Activated CD4-positive, alpha-beta memory T cell treated with anti-CD3 and anti-CD28 coated beads, Interleukin-2, amount 10 ng/mL, durations not matched to agents 7 days and 5 days (primary cell): Measurements from ENCODE around the gene DPM2. TPM values are rescaled to one million over a fixed set of nuclear protein-coding genes. Genes with fewer than 3 reads are reported as not detected.

Experiments
- CTCF ChIA-PET: fragments of 350-600 bp; sonication (Branson Sonifier 250); formaldehyde crosslinking; loops from one replicate; lab custom pipeline; 2021; ENCODE audit warnings: antibody characterized with exemption, inconsistent platforms; lab: Charles Lee
- POLR2A ChIA-PET: fragments of 350-600 bp; sonication (Branson Sonifier 250); formaldehyde crosslinking; loops from one replicate; lab custom pipeline; 2021; ENCODE audit warnings: antibody characterized with exemption; lab: Charles Lee
- DNase-seq: peaks from one replicate; pipeline ENCODE4 v3.0.0-alpha.2; 2020
- H3K27ac Mint-ChIP-seq: one replicate; pipeline ENCODE4 v1.8.0; 2021; ENCODE audit warnings: mild to moderate bottlenecking, mixed read lengths
- H3K27me3 Mint-ChIP-seq: one replicate; pipeline ENCODE4 v1.8.0; 2021; ENCODE audit warnings: mixed read lengths
- H3K36me3 Mint-ChIP-seq: one replicate; pipeline ENCODE4 v1.8.0; 2021; ENCODE audit warnings: low read depth, mixed read lengths
- H3K4me1 Mint-ChIP-seq: one replicate; pipeline ENCODE4 v1.8.0; 2021; ENCODE audit warnings: mixed read lengths
- H3K4me3 Mint-ChIP-seq: one replicate; pipeline ENCODE4 v1.8.0; 2021; ENCODE audit warnings: mild to moderate bottlenecking, mixed read lengths
- H3K9me3 Mint-ChIP-seq: one replicate; pipeline ENCODE4 v1.8.0; 2021; ENCODE audit warnings: mixed read lengths
- total RNA-seq, 2 experiments: library from RNA; stranded (reverse); gene quantifications; one replicate each; pipeline ENCODE4 v1.2.3, GENCODE V29; 2021

Gene DPM2
- total RNA-seq, 2 experiments from 2014 or later, result 48.2 TPM

DNA sequence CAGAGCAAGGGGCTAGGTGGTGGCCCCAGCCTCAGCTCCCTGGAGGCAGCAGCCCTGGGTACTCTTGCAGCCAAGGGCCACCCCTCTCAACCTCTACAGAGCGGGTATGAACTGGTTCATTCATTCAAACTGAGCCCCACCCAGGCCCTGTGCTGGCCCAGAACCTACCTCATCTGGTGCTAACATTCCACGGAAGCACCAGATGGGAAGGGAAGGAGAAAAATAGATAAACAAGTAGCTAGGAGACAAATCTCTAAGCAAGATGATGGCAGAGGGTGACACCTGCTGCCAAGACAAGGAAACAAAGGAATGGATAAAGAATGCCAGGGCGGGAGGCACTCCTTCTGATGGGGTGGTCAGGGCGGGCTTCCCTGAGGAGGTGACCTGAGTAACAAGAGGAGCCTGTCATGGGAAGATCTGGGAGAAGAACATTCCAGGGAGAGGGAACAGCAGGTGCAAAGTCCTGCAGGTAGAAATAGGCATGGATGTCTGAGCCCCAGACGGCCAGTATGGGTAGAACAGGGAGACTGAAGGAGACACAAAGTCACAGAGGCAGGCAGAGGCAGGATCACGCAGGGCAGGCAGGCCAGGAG, 26.9 kb downstream of the DPM2 start:
- H3K4me3 Mint-ChIP-seq, result peak overlapping the region; percentile 11
- peaks cover 26% of the 10 kb centered on the region for H3K36me3 Mint-ChIP-seq
- H3K4me1 Mint-ChIP-seq, result peaks cover 54% of the 10 kb centered on the region
- DNase-seq, result no peak
- CTCF ChIA-PET, result interaction anchor here (0.6 to 2.0 kb wide), 12 partner anchors 10 to 299 kb away, joined by 3 to 8 read pairs (median 4); partner anchors contain the start of genes SH2D3C and TOR2A
- POLR2A ChIA-PET, result interaction anchor here (1.4 kb wide), 1 partner anchor 125 kb away, joined by 3 read pairs; the partner anchor contains the start of gene CDK9
- H3K27ac Mint-ChIP-seq, result peak overlapping the region; percentile 97
- no peaks in the 10 kb centered on the region for H3K27me3 Mint-ChIP-seq
- no peaks in the 10 kb centered on the region for H3K9me3 Mint-ChIP-seq

DNA sequence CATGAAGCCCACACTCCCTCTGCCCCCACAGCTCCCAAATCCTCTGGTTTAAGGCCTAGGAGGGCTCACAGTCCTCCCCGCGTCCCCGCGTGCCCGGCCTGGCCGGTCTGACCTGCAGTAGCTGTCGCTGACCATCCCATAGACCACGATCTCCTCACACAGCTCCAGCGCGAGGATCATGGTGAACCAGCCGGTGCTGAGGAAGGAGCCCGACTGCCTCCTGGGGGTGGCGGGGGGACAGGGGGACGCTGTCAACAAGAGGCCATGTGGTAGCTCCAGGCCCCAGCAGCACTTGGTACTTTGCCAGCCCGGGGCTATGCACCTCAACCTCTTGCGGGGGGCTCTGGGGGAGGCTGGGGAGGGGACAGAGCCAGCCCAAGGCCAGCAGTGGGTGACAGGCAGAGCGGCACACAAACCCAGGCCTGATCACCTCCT, 27.8 kb downstream of the DPM2 start:
- H3K36me3 Mint-ChIP-seq, result peaks cover 32% of the 10 kb centered on the region
- no peaks in the 10 kb centered on the region for H3K9me3 Mint-ChIP-seq
- H3K27me3 Mint-ChIP-seq, result no peaks in the 10 kb centered on the region
- POLR2A ChIA-PET, result interaction anchor here (1.0 to 1.3 kb wide), 3 partner anchors 117 to 157 kb away, joined by 3 to 4 read pairs (median 3); partner anchors contain the start of gene NAIF1
- peaks cover 51% of the 10 kb centered on the region for H3K4me1 Mint-ChIP-seq
- DNase-seq, result no peak
- H3K4me3 Mint-ChIP-seq, result no peak overlapping the region
- no peak overlapping the region for H3K27ac Mint-ChIP-seq
- CTCF ChIA-PET, result interaction anchor here (1.1 to 2.0 kb wide), 10 partner anchors 11 to 298 kb away, joined by 3 to 8 read pairs (median 4); partner anchors contain the start of gene TOR2A

DNA sequence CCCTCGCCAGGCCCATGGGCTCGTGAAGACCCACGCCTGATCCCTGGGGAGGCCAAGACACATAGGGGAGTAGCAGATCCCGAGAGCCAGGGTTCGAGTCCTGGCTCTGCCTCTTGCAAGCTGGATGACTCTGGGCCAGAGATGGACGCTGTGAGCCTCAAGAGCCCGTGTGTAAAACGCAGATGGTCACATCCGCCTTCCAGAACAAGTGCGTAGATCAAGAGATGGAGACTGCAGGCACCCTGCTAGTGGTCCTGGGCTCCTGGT, 29.1 kb downstream of the DPM2 start:
- H3K9me3 Mint-ChIP-seq, result no peaks in the 10 kb centered on the region
- DNase-seq, result no peak
- H3K4me1 Mint-ChIP-seq, result peaks cover 53% of the 10 kb centered on the region
- ChIA-PET POLR2A (no interaction called here), CTCF (no interaction called here)
- peaks cover 38% of the 10 kb centered on the region for H3K36me3 Mint-ChIP-seq
- peak overlapping the region; percentile 16 for H3K27ac Mint-ChIP-seq
- H3K4me3 Mint-ChIP-seq, result no peak overlapping the region
- no peaks in the 10 kb centered on the region for H3K27me3 Mint-ChIP-seq

- no peak for DNase-seq
- ChIA-PET POLR2A (no interaction called here), CTCF (no interaction called here)
- Mint-ChIP-seq H3K27ac (peak overlapping the region; percentile 100), H3K4me1 (peaks cover 56% of the 10 kb centered on the region), H3K27me3 (no peaks in the 10 kb centered on the region), H3K9me3 (no peaks in the 10 kb centered on the region), H3K4me3 (no peak overlapping the region), H3K36me3 (peaks cover 42% of the 10 kb centered on the region)
Measured at GRCh38 chr9:127907867-127908659, 29.6 kb downstream of the DPM2 start.

GRCh38 chr9:127905788-127906191, 31.9 kb downstream of the DPM2 start:
- Mint-ChIP-seq H3K9me3 (no peaks in the 10 kb centered on the region), H3K36me3 (peaks cover 29% of the 10 kb centered on the region), H3K27me3 (no peaks in the 10 kb centered on the region), H3K4me3 (peak overlapping the region; percentile 95), H3K4me1 (peaks cover 52% of the 10 kb centered on the region), H3K27ac (peak overlapping the region; percentile 100)
- POLR2A ChIA-PET, result interaction anchor here (0.7 to 3.9 kb wide), 18 partner anchors 11 to 1101 kb away, joined by 3 to 69 read pairs (median 3); partner anchors contain the start of genes CDK9, DPM2, NAIF1 and ST6GALNAC4
- peak; percentile 70 for DNase-seq
- CTCF ChIA-PET, result interaction anchor here (0.9 to 2.7 kb wide), 7 partner anchors 10 to 171 kb away, joined by 3 to 13 read pairs (median 5); partner anchors contain the start of gene TOR2A

- H3K4me3 Mint-ChIP-seq, result peak overlapping the region; percentile 95
- POLR2A ChIA-PET, result interaction anchor here (0.7 to 3.9 kb wide), 22 partner anchors 11 to 1100 kb away, joined by 3 to 69 read pairs (median 6); partner anchors contain the start of genes CDK9, DPM2, PTRH1 and ST6GALNAC4
Measured at GRCh38 chr9:127905004-127905728, 32.5 kb downstream of the DPM2 start.

GRCh38 chr9:127904561-127905003, 33.1 kb downstream of the DPM2 start:
- H3K9me3 Mint-ChIP-seq, result no peaks in the 10 kb centered on the region
- no peaks in the 10 kb centered on the region for H3K27me3 Mint-ChIP-seq
- peaks cover 34% of the 10 kb centered on the region for H3K36me3 Mint-ChIP-seq
- ChIA-PET POLR2A (interaction anchor here (0.9 to 3.9 kb wide), 18 partner anchors 12 to 335 kb away, joined by 3 to 69 read pairs (median 6); partner anchors contain the start of genes CDK9, DPM2, NAIF1 and PTRH1), CTCF (interaction anchor here (1.0 to 2.4 kb wide), 4 partner anchors 12 to 170 kb away, joined by 3 to 9 read pairs (median 6); partner anchors contain the start of genes ST6GALNAC4 and TOR2A)
- peaks cover 49% of the 10 kb centered on the region for H3K4me1 Mint-ChIP-seq
- H3K4me3 Mint-ChIP-seq, result peak overlapping the region; percentile 95
- peak overlapping the region; percentile 100 for H3K27ac Mint-ChIP-seq
- no peak for DNase-seq

More at GRCh38 chr9:127905004-127905728, 32.5 kb downstream of the DPM2 start:
- Mint-ChIP-seq H3K9me3 (no peaks in the 10 kb centered on the region), H3K27me3 (no peaks in the 10 kb centered on the region), H3K4me1 (peaks cover 46% of the 10 kb centered on the region), H3K36me3 (peaks cover 29% of the 10 kb centered on the region), H3K27ac (peak overlapping the region; percentile 100)
- CTCF ChIA-PET, result interaction anchor here (1.0 to 2.7 kb wide), 7 partner anchors 12 to 170 kb away, joined by 3 to 13 read pairs (median 7); partner anchors contain the start of genes ST6GALNAC4 and TOR2A
- peak; percentile 77 for DNase-seq

DNA sequence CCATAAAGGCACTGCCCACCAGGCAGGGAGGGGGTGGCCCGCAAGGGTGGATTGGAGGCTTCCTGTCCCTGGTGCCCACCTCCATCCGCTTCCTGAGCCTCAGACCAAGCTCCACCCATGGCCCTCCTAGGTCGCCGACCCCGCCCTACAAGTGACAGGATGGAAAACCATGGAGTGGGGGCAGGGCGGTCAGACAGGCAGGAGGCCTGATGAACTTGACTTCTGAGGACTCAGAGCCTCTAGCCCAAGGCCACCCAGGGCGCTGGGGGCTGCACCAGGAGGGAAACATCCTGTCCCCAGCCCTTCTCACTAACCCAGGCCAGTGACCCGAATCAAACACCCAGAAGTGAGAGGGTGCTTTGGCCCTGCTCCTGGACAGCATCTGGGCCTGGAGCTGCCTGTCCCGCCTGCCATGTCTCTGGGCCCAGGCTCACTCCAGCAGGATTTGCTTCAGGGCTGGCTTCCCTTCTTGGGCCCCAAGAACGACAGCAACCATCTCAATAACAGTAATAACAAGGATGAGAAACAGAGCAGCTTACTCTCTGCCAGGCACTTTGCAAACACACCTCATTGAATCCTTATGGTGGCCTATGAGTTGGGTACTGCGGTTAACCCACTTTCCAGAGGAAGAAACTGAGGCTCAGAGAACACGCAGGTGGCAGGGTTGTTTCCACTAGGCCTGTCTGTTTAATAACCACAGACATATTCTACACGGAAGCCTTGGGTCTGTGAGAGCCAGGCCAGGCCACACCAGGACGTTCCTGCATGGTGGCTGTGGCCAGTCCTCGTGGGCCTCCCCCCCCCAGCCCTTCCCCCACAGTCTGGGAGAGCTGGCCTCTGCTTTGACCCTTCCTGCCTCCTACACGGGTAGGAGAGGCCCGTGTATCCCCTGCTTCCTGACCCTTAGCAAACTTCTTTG, 33.8 kb downstream of the DPM2 start:
- H3K27me3 Mint-ChIP-seq, result no peaks in the 10 kb centered on the region
- H3K36me3 Mint-ChIP-seq, result peaks cover 34% of the 10 kb centered on the region
- H3K9me3 Mint-ChIP-seq, result no peaks in the 10 kb centered on the region
- peaks cover 49% of the 10 kb centered on the region for H3K4me1 Mint-ChIP-seq
- ChIA-PET POLR2A (interaction anchor here (0.6 to 3.9 kb wide), 20 partner anchors 9 to 334 kb away, joined by 3 to 69 read pairs (median 6); partner anchors contain the start of genes CDK9, DPM2, NAIF1 and PTRH1), CTCF (interaction anchor here (0.9 to 2.4 kb wide), 6 partner anchors 13 to 169 kb away, joined by 3 to 9 read pairs (median 6); partner anchors contain the start of genes ST6GALNAC4 and TOR2A)
- peak; percentile 90 for DNase-seq
- H3K4me3 Mint-ChIP-seq, result peak overlapping the region; percentile 95
- H3K27ac Mint-ChIP-seq, result peak overlapping the region; percentile 100

DNA sequence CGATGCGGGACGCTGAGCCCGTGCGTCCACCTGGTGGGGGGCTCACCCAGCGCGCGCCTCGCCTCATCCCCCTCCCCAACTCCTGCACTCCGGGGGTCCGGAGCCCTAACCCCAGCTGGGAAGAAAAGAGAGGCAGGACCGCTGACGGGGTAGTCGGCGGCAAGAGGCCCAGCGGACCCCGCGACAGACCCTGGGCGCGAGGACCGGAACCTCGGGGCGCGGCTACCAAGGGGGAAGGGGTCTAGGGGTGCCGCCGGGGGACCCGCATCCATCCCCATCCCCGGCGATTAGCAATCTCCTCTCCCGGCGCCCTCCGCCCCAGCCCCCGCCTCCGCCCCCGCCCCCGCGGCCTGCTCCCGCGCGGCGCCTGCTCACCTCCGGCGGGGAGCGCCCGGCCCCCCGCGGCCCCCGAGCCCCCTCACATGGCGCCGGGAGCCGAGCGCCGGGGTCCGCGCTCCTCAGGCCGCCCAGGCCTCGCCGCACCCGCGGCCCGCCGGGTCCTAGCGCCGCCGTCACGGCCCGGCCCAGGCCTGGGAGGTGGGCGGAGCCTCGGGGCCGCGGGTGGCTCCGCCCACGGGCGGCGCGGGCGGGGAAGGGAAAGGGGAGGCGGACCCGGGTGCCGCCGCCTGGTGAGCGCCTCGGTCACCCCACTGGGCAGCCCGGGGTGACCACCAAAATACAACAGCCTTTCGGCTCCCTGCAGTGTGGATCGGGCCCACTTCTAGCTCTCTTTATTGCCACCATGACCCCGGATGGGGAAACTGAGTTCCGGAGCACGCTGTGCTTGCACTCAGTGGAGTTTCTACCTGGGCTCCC, 38.3 kb downstream of the DPM2 start, which contains the start of gene ST6GALNAC6:
TSS of gene ST6GALNAC6 (minus strand) at position 476 of the 816 bp plus-strand sequence. CDS start 1,622 bp downstream, outside the sequence.
- Mint-ChIP-seq H3K27me3 (no peaks in the 10 kb centered on the region), H3K9me3 (peaks cover 5% of the 10 kb centered on the region), H3K36me3 (peaks cover 61% of the 10 kb centered on the region), H3K4me3 (peak within 1 kb of the TSS; percentile 84), H3K27ac (peak within 1 kb of the TSS; percentile 75), H3K4me1 (peaks cover 48% of the 10 kb centered on the region)
- DNase-seq, result peak; percentile 77
- ChIA-PET CTCF (interaction anchor here (2.8 kb wide), 1 partner anchor 22 kb away, joined by 7 read pairs; no protein-coding TSS in a partner anchor), POLR2A (interaction anchor here (0.7 to 2.1 kb wide), 8 partner anchors 11 to 192 kb away, joined by 3 to 7 read pairs (median 3); partner anchors contain the start of gene TOR2A)

DNA sequence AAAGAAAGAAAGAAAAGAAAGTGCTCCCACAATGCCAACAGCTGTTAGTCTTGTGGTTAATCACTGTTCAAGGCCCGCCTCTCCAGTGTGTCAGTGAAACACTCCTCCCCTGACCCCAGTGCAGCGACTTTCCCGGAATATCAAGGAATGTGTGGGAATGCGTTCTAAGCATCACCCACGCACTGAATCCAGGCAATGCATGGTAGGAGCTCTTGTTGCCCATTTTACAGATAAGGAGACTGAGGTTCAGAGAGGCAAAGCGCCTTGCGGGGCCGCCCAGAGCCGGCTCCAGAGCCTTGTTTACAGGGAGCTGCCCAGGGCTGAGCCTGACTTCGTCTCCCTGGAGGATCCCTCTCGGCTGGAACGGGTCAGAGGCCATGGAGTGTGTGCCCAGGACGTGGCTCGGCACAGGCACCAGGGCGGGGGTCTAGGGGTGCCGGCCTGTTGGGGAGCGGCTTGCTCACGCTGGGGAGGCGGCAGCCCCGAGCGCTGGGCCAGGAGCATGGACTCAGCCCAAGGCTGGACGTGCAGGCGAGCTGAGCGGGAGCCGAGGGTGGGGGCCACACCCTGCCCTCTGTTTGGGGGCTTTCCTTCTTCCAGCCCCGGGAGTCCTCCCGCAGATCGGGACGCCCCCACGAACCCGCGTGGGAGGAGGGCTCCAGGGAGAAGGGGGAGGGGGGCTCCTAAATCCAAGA, 39.1 kb downstream of the DPM2 start:
- Mint-ChIP-seq H3K9me3 (peaks cover 8% of the 10 kb centered on the region), H3K4me1 (peaks cover 49% of the 10 kb centered on the region), H3K27ac (peak overlapping the region; percentile 75), H3K27me3 (no peaks in the 10 kb centered on the region), H3K4me3 (peak overlapping the region; percentile 84), H3K36me3 (peaks cover 62% of the 10 kb centered on the region)
- POLR2A ChIA-PET, result interaction anchor here (0.6 to 1.1 kb wide), 6 partner anchors 9 to 193 kb away, joined by 3 read pairs; partner anchors contain the start of gene ST6GALNAC4
- CTCF ChIA-PET, result interaction anchor here (1.0 kb wide), 1 partner anchor 23 kb away, joined by 4 read pairs; no protein-coding TSS in a partner anchor
- no peak for DNase-seq
